ENCODE measurements around the gene TMEM150A.

The TMEM150A gene

GRCh38 chr2:85644909-85645308 lies 42.4 kb upstream of the TMEM150A start:
- H4K20me1 ChIP-seq (ENCODE audit: insufficient read depth, low read length) = peaks cover 11% of the 10 kb centered on the region
- H3K9ac ChIP-seq (ENCODE audit: low read length) = no peak overlapping the region; the same call in 1 of the 2 replicates
- H3K4me1 ChIP-seq (ENCODE audit: low read length) = peaks cover 53% of the 10 kb centered on the region
- no peaks in the 10 kb centered on the region for H3K79me2 ChIP-seq (ENCODE audit: low read length)
- H3K27me3 ChIP-seq (ENCODE audit: low read depth, low read length) = no peaks in the 10 kb centered on the region
- peak overlapping the region; percentile 25 for H3K4me2 ChIP-seq (ENCODE audit: low read length)
- no peak overlapping the region for H2AFZ ChIP-seq (ENCODE audit: low read depth, low read length)
- H3K9me3 ChIP-seq (ENCODE audit: insufficient read depth, low read length) = no peaks in the 10 kb centered on the region
- no peak overlapping the region for H3K4me3 ChIP-seq (ENCODE audit: low read length)
- H3K27ac ChIP-seq (ENCODE audit: low read length) = 0 out of 2 replicates have a peak overlapping the region, but pooled peaks have one; percentile 15
- H3K36me3 ChIP-seq (replicated peaks; ENCODE audit: low read depth, low read length) = peaks cover 77% of the 10 kb centered on the region
- TF ChIP-seq EZH2phosphoT487 (IDR thresholded peaks at IDR 0.05; ENCODE audit: low read depth) (no peak), CTCF (IDR thresholded peaks at IDR 0.05; ENCODE audit: low read depth, low read length) (no peak)

DNA sequence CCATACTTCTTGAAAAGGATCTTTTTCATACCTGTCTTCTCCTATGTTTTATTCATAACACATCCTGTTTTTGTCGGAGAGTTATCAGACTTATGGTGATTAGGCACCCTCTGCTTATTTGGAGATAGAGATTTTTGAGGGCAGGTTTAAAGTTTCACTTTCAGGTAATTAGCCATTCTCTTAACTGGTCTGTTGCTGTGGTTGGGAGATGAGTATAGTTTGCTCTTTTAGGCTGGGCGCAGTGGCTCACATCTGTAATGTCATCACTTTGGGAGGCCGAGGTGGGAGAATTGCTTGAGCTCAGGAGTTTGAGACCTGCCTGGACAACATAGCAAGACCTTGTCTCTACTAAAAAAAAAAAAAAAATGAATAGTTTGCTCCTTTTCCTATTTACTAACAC lies 40.2 kb upstream of the TMEM150A start:
- peaks cover 42% of the 10 kb centered on the region for H3K4me1 ChIP-seq (ENCODE audit: low read length)
- H2AFZ ChIP-seq (ENCODE audit: low read depth, low read length) = no peak overlapping the region
- no peak overlapping the region for H3K4me3 ChIP-seq (ENCODE audit: low read length)
- peak overlapping the region; percentile 23; the same call in 1 of the 2 replicates for H3K27ac ChIP-seq (ENCODE audit: low read length)
- peaks cover 70% of the 10 kb centered on the region for H3K36me3 ChIP-seq (replicated peaks; ENCODE audit: low read depth, low read length)
- H3K9me3 ChIP-seq (ENCODE audit: insufficient read depth, low read length) = no peaks in the 10 kb centered on the region
- no peaks in the 10 kb centered on the region for H3K27me3 ChIP-seq (ENCODE audit: low read depth, low read length)
- TF ChIP-seq EZH2phosphoT487 (IDR thresholded peaks at IDR 0.05; ENCODE audit: low read depth) (no peak), CTCF (IDR thresholded peaks at IDR 0.05; ENCODE audit: low read depth, low read length) (no peak)
- H3K4me2 ChIP-seq (ENCODE audit: low read length) = peak overlapping the region; percentile 13; the same call in 1 of the 2 replicates
- H3K79me2 ChIP-seq (ENCODE audit: low read length) = no peaks in the 10 kb centered on the region
- H3K9ac ChIP-seq (ENCODE audit: low read length) = no peak overlapping the region
- H4K20me1 ChIP-seq (ENCODE audit: insufficient read depth, low read length) = peaks cover 2% of the 10 kb centered on the region

DNA sequence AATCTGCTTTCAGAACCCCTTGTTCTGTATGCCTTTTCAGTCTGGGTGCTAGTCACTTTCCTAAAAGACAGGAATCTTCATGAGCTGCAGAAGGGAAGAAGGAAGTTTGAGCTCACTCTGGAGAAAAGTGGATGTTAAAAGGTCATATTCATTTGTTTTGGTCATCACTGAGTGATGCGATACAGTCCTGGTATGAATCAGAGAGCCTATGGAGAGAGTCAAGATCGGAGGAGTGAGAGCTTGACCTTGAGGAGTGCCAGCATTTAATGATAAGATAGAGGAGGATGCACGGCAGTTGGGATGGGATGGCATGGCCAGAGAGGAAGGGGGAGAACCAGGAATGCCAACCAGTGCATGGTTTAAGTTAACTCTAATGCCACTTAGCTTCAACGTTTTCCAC lies 33.1 kb upstream of the TMEM150A start:
- H4K20me1 ChIP-seq (ENCODE audit: insufficient read depth, low read length) = no peaks in the 10 kb centered on the region
- no peaks in the 10 kb centered on the region for H3K9me3 ChIP-seq (ENCODE audit: insufficient read depth, low read length)
- no peak overlapping the region for H3K27ac ChIP-seq (ENCODE audit: low read length)
- no peak overlapping the region for H3K4me2 ChIP-seq (ENCODE audit: low read length)
- H3K79me2 ChIP-seq (ENCODE audit: low read length) = peaks cover 6% of the 10 kb centered on the region; the same call in 1 of the 2 replicates
- no peak overlapping the region for H3K4me3 ChIP-seq (ENCODE audit: low read length)
- H3K4me1 ChIP-seq (ENCODE audit: low read length) = 0 out of 2 replicates have a peak, but pooled peaks cover 3% of the 10 kb centered on the region
- H2AFZ ChIP-seq (ENCODE audit: low read depth, low read length) = no peak overlapping the region
- no peak overlapping the region for H3K9ac ChIP-seq (ENCODE audit: low read length)
- H3K36me3 ChIP-seq (replicated peaks; ENCODE audit: low read depth, low read length) = peaks cover 42% of the 10 kb centered on the region
- TF ChIP-seq CTCF (IDR thresholded peaks at IDR 0.05; ENCODE audit: low read depth, low read length) = no peak
- no peak for TF ChIP-seq EZH2phosphoT487 (IDR thresholded peaks at IDR 0.05; ENCODE audit: low read depth)
- H3K27me3 ChIP-seq (ENCODE audit: low read depth, low read length) = no peaks in the 10 kb centered on the region

DNA sequence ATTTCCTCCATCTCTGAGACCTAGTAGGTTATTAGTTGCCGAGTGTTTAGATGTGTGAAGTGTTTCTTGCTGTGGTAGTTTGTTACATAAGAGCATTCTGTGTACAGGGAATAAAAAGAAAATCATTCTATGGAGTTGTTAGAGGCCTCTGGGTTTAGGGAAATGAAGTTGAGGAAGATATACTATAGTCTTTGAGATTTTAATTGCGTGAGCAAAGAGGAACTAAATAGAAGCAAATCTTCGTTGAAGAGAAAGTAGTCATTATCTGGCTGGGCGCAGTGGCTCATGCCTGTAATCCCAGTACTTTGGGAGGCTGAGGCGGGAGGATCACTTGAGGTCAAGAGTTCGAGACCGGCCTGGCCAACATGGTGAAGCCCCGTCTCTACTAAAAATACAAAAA lies 32.5 kb upstream of the TMEM150A start:
- TF ChIP-seq CTCF (IDR thresholded peaks at IDR 0.05; ENCODE audit: low read depth, low read length) (no peak), EZH2phosphoT487 (IDR thresholded peaks at IDR 0.05; ENCODE audit: low read depth) (no peak)
- no peak overlapping the region for H3K4me3 ChIP-seq (ENCODE audit: low read length)
- H3K27me3 ChIP-seq (ENCODE audit: low read depth, low read length) = no peaks in the 10 kb centered on the region
- H3K4me2 ChIP-seq (ENCODE audit: low read length) = no peak overlapping the region
- no peak overlapping the region for H3K9ac ChIP-seq (ENCODE audit: low read length)
- no peaks in the 10 kb centered on the region for H4K20me1 ChIP-seq (ENCODE audit: insufficient read depth, low read length)
- H2AFZ ChIP-seq (ENCODE audit: low read depth, low read length) = no peak overlapping the region
- peaks cover 6% of the 10 kb centered on the region; the same call in 1 of the 2 replicates for H3K79me2 ChIP-seq (ENCODE audit: low read length)
- peaks cover 47% of the 10 kb centered on the region for H3K36me3 ChIP-seq (replicated peaks; ENCODE audit: low read depth, low read length)
- 0 out of 2 replicates have a peak, but pooled peaks cover 3% of the 10 kb centered on the region for H3K4me1 ChIP-seq (ENCODE audit: low read length)
- no peaks in the 10 kb centered on the region for H3K9me3 ChIP-seq (ENCODE audit: insufficient read depth, low read length)
- H3K27ac ChIP-seq (ENCODE audit: low read length) = no peak overlapping the region
